Ascending aorta (tissue), 2 donors: ENCODE results near the gene DRG1. TPM values are rescaled to one million over a fixed set of nuclear protein-coding genes. Genes with fewer than 3 reads are reported as not detected.
"Not testable (repeated sequence)": the region's sequence is repeated elsewhere in the genome, so short reads cannot be mapped to it uniquely, and the experiment has no call there.

Source experiments
- DNase-seq, 2 donors: peaks; one replicate each; pipeline ENCODE4 v3.0.0-alpha.2; 2019; ENCODE audit warnings: low spot score in 2 of 2
- H3K27ac ChIP-seq, 2 donors: fragments of 200-600 bp; sonication (generic); one replicate each; pipeline ENCODE4 v1.5.1; 2016 to 2017; ENCODE audit warnings: mild to moderate bottlenecking in 1 of 2
- H3K27me3 ChIP-seq: fragments of 200-600 bp; sonication (generic); one replicate; pipeline ENCODE4 v1.5.1; 2017
- H3K36me3 ChIP-seq, 2 donors: fragments of 200-600 bp; sonication (generic); one replicate each; pipeline ENCODE4 v1.5.1; 2016
- H3K4me1 ChIP-seq, 2 donors: fragments of 200-600 bp; sonication (generic); one replicate each; pipeline ENCODE4 v1.5.1; 2016 to 2017; ENCODE audit warnings: mild to moderate bottlenecking in 1 of 2
- H3K4me3 ChIP-seq, 2 donors: fragments of 200-600 bp; sonication (generic); one replicate each; pipeline ENCODE4 v1.5.1; 2016 to 2017; ENCODE audit warnings: mild to moderate bottlenecking in 1 of 2
- H3K9me3 ChIP-seq, 2 donors: fragments of 200-600 bp; sonication (generic); one replicate each; pipeline ENCODE4 v1.5.1; 2016
- intact Hi-C: fragments of 100-400 bp; cut with DNase I; formaldehyde crosslinking; loops from one replicate; pipeline ENCODE4 v1.15.1; 2023
- total RNA-seq: library from RNA; depleted of rRNA; stranded (reverse); fragments of >200 nt; gene quantifications from one replicate; pipeline ENCODE4 v1.1.0, GENCODE V29; 2016
- TF ChIP-seq, protein P1 (sequence below), 3 experiments: fragments of 200-600 bp in 2 of 3; fragments of 450-650 bp in 1 of 3; sonication (generic) in 2 of 3; IDR thresholded peaks; one replicate each; pipeline ENCODE4 v1.5.1; 2016 to 2019; ENCODE audit warnings: antibody characterized with exemption in 3 of 3, mild to moderate bottlenecking in 1 of 3, moderate library complexity in 1 of 3

DRG1 gene
- total RNA-seq, 1 donor from 2014 or later: 6.9 TPM

DNA sequence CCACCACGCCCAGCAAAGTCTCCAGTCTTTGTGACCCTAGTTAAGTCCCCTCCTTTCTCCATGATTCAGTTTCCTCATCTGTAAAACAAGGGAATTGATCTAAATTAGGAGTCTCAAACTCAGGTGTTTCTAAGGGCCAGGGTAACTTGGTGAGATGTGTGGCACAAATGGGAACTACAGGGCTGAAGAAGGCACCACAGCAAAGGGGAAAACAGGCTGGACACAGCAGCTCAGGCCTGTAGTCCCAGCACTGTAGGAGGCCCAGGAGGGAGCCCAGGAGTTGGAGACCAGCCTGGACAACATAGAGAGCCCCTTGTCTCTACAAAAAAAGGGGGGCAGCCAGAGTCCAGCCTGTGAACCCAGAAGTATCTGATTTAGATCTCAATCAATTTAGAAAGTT is 37.7 kb upstream of the DRG1 start:
- TF ChIP-seq, protein P1, sequence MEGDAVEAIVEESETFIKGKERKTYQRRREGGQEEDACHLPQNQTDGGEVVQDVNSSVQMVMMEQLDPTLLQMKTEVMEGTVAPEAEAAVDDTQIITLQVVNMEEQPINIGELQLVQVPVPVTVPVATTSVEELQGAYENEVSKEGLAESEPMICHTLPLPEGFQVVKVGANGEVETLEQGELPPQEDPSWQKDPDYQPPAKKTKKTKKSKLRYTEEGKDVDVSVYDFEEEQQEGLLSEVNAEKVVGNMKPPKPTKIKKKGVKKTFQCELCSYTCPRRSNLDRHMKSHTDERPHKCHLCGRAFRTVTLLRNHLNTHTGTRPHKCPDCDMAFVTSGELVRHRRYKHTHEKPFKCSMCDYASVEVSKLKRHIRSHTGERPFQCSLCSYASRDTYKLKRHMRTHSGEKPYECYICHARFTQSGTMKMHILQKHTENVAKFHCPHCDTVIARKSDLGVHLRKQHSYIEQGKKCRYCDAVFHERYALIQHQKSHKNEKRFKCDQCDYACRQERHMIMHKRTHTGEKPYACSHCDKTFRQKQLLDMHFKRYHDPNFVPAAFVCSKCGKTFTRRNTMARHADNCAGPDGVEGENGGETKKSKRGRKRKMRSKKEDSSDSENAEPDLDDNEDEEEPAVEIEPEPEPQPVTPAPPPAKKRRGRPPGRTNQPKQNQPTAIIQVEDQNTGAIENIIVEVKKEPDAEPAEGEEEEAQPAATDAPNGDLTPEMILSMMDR (IDR thresholded peaks at IDR 0.05): no peak
- H3K36me3 ChIP-seq: no peaks in the 10 kb centered on the region
- H3K9me3 ChIP-seq: no peaks in the 10 kb centered on the region
- DNase-seq: no peak
- no peaks in the 10 kb centered on the region for H3K4me1 ChIP-seq
- H3K27me3 ChIP-seq: no peaks in the 10 kb centered on the region
- no peak overlapping the region for H3K27ac ChIP-seq
- H3K4me3 ChIP-seq: no peak overlapping the region
- intact Hi-C loops: no loop called here

DNA sequence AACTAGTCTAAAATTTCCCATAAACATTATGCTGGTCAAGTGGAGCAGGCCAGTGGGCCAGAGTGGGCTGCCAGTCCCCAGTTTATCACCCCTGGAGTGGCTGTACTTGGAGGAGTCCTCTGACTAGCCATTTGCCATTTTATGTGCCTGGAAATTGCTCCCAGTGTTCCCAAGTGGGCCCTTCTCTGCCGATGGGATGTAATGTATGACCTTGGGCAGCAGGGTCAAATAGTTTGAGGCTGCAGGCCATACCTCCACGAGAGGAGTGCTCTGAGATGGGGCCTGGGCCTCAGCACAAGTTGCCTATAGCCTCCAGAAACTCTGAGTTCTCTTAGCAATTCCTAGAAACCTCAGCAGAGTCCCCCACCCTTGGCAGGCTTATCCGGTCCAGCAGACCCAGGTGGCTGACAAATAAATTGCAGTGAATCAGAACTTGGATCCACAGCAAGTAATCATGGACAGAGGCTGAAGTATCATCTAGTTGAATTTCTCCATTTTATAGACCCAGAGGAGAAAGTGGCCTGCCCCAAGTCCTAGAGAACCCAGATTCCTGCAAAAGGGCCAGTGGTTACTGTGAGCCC is 35.4 kb upstream of the DRG1 start:
- Histone ChIP-seq H3K36me3 (no peaks in the 10 kb centered on the region), H3K4me1 (no peaks in the 10 kb centered on the region), H3K9me3 (no peaks in the 10 kb centered on the region), H3K27ac (no peak overlapping the region), H3K27me3 (no peaks in the 10 kb centered on the region), H3K4me3 (no peak overlapping the region)
- intact Hi-C loops: no loop called here
- no peak for DNase-seq
- TF ChIP-seq, protein P1 (IDR thresholded peaks at IDR 0.05): no peak

DNA sequence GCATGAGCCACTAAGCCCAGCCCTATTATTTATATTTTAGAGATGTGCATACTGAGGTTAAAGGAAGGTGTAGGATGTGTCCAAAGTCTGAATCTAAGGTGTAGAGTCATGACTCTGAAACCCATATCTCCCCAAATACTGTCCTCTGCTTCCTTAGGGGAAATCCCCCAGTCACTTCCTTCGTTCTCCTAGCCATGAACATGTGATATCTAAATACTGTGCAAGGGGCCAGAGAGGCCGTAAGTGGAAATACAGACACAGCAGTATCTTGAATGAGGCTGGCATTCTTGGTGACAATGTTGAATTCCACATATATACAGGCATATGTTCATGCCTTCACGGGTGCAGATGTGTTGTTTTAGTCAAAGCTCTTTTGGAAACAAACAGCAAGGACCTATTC is 32.0 kb upstream of the DRG1 start:
- intact Hi-C loops: no loop called here
- DNase-seq: no peak
- no peaks in the 10 kb centered on the region for H3K36me3 ChIP-seq
- H3K4me1 ChIP-seq: no peaks in the 10 kb centered on the region
- H3K27ac ChIP-seq: no peak overlapping the region
- TF ChIP-seq, protein P1 (IDR thresholded peaks at IDR 0.05): no peak
- H3K9me3 ChIP-seq: no peaks in the 10 kb centered on the region
- no peaks in the 10 kb centered on the region for H3K27me3 ChIP-seq
- no peak overlapping the region for H3K4me3 ChIP-seq

DNA sequence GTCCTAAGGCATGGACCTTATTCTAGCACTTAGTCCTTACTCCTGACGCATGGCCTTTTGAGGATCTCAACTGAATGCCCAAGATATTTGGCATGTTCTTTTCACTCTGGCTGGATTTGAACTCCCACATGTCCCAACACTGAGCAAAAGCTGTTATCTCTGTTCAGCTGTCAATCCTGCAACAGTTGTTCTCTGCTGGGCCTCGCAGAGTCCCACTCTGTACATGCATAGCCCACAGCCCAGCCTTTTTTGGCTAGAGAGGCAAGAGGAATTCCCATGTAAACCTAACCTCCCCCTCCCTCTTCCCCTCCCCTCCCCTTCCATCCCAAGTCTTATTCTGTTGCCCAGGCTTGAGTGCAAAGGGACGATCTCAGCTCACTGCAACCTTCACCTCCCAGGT is 21.8 kb upstream of the DRG1 start:
- no peak overlapping the region for H3K27ac ChIP-seq
- intact Hi-C loops: no loop called here

DNA sequence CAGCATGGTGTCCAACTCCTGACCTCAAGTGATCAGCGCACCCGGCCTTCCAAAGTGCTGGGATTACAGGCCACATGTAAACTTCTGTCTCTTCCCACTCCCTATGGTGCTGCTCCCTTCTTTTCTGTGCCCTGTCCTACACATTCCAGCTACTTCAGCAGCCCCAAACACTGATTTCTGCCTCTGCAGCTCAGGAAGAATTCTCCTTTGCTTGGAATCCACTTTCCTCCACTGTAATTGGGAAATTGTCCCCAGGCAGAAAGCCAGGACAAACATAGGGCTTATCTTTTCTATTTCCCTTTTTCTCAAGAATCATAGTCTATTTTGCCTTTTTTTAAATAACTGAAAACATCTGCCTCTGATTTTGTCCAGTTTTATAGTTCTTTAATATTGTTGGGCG is 21.3 kb upstream of the DRG1 start:
- Histone ChIP-seq H3K27ac (no peak overlapping the region), H3K27me3 (no peaks in the 10 kb centered on the region), H3K4me3 (no peak overlapping the region), H3K9me3 (no peaks in the 10 kb centered on the region), H3K36me3 (no peaks in the 10 kb centered on the region), H3K4me1 (no peaks in the 10 kb centered on the region)
- intact Hi-C loops: no loop called here
- TF ChIP-seq, protein P1 (IDR thresholded peaks at IDR 0.05): no peak
- no peak for DNase-seq

More for the DNA sequence above, 21.8 kb upstream of the DRG1 start:
- H3K36me3 ChIP-seq: no peaks in the 10 kb centered on the region
- DNase-seq: no peak
- TF ChIP-seq, protein P1 (IDR thresholded peaks at IDR 0.05): no peak
- no peaks in the 10 kb centered on the region for H3K27me3 ChIP-seq
- no peak overlapping the region for H3K4me3 ChIP-seq
- no peaks in the 10 kb centered on the region for H3K9me3 ChIP-seq
- no peaks in the 10 kb centered on the region for H3K4me1 ChIP-seq

DNA sequence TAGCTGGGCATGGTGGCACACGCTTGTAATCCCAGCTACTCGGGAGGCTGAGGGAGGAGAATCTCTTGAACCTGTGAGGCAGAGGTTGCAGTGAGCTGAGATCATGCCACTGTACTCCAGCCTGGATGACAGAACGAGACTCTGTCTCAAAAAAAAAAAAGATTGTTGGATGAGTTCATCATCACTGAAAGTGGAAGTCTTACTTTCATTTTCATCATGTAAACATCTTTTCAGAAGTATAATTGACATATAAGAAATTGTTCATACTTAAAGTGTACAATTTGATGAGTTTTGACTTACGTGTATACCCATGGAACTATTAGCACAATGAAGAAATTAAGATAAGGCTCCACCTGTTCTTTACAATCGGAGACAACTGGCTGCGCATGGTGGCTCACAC is 20.8 kb upstream of the DRG1 start:
- H3K4me1 ChIP-seq, intact Hi-C loops, H3K4me3 ChIP-seq, H3K27ac ChIP-seq, H3K27me3 ChIP-seq, H3K36me3 ChIP-seq, H3K9me3 ChIP-seq, DNase-seq: not testable (repeated sequence)
